Prostate gland (tissue), 2 donors: ENCODE measurements around the gene ZNRF4. TPM values are rescaled to one million over a fixed set of nuclear protein-coding genes. Genes with fewer than 3 reads are reported as not detected.

Experiments used
- DNase-seq: peaks from one replicate; pipeline ENCODE4 v3.0.0-alpha.2; 2019; ENCODE audit warnings: low spot score
- H3K27ac ChIP-seq, 2 donors: fragments of 200-600 bp; sonication (generic); 2 replicates each; pipeline ENCODE4 v1.5.1; 2017 to 2019
- H3K27me3 ChIP-seq: fragments of 200-600 bp; sonication (generic); replicated peaks from 2 replicates; pipeline ENCODE4 v1.5.1; 2019; ENCODE audit not compliant: insufficient read depth
- H3K36me3 ChIP-seq, 2 donors: fragments of 200-600 bp; sonication (generic); 1 replicate in 1 of 2; 2 replicates in 1 of 2; pipeline versions ENCODE4 v1.5.1 to v1.8.1; 2017 to 2019
- H3K4me1 ChIP-seq: fragments of 200-600 bp; sonication (generic); replicated peaks from 2 replicates; pipeline ENCODE4 v1.5.1; 2019
- H3K4me3 ChIP-seq, 2 donors: fragments of 200-600 bp; sonication (generic); 2 replicates each; pipeline ENCODE4 v1.5.1; 2017 to 2019
- H3K9me3 ChIP-seq: fragments of 200-600 bp; sonication (generic); 2 replicates; pipeline ENCODE4 v1.5.1; 2017
- CTCF ChIP-seq, 4 experiments: fragments of 200-600 bp in 2 of 4; fragments of 450-650 bp in 2 of 4; sonication (generic) in 2 of 4; IDR thresholded peaks; 1 replicate in 3 of 4; 2 replicates in 1 of 4; pipeline ENCODE4 v1.5.1; 2016 to 2019; ENCODE audit warnings: antibody characterized with exemption in 4 of 4, mild to moderate bottlenecking in 2 of 4, moderate library complexity in 2 of 4
- POLR2A ChIP-seq: fragments of 450-650 bp; IDR thresholded peaks from one replicate; pipeline ENCODE4 v1.6.1; 2016; ENCODE audit warnings: antibody characterized with exemption, mild to moderate bottlenecking
- POLR2AphosphoS5 ChIP-seq: sonication (generic); formaldehyde crosslinking; IDR thresholded peaks from one replicate; pipeline ENCODE4 v1.6.1; 2017; ENCODE audit warnings: antibody characterized with exemption
- WGBS: methylation state at CpG from one replicate; pipeline ENCODE4 v1.1.5; 2018; 5-methylcytosine and 5-hydroxymethylcytosine counted together
- intact Hi-C: fragments of 100-400 bp; cut with DNase I; formaldehyde crosslinking; loops from one replicate; pipeline ENCODE4 v1.14.2; 2022
- total RNA-seq, 2 donors: library from RNA; depleted of rRNA; stranded (reverse); fragments of >200 nt; gene quantifications; one replicate each; pipeline ENCODE4 v1.1.0, GENCODE V29; 2016

Gene ZNRF4
- total RNA-seq, 2 donors from 2014 or later = 13.2 TPM; not detected in 1

- WGBS = 29% methylated on average over 12 of the region's 12 CpGs
- H3K27ac ChIP-seq = no peak overlapping the region
These were observed 15.1 kb downstream of the ZNRF4 start for GRCh38 chr19:5470264-5470671.

GRCh38 chr19:5472286-5472685, 17.1 kb downstream of the ZNRF4 start:
- Histone ChIP-seq H3K27ac (no peak overlapping the region), H3K27me3 (no peaks in the 10 kb centered on the region), H3K36me3 (no peaks in the 10 kb centered on the region), H3K9me3 (no peaks in the 10 kb centered on the region), H3K4me3 (no peak overlapping the region), H3K4me1 (no peaks in the 10 kb centered on the region)
- intact Hi-C loops = no loop called here
- 52% methylated on average over 16 of the region's 16 CpGs for WGBS
- DNase-seq = no peak
- no peak for TF ChIP-seq CTCF (IDR thresholded peaks at IDR 0.05)
- no peak for TF ChIP-seq POLR2A
- TF ChIP-seq POLR2AphosphoS5 = no peak

More at GRCh38 chr19:5470264-5470671, 15.1 kb downstream of the ZNRF4 start:
- no peak overlapping the region for H3K4me3 ChIP-seq
- H3K9me3 ChIP-seq = no peaks in the 10 kb centered on the region
- no peaks in the 10 kb centered on the region for H3K4me1 ChIP-seq
- peak; percentile 8 for DNase-seq
- H3K36me3 ChIP-seq = no peaks in the 10 kb centered on the region
- intact Hi-C loops = no loop called here
- TF ChIP-seq CTCF (IDR thresholded peaks at IDR 0.05) (no peak), POLR2A (no peak), POLR2AphosphoS5 (no peak)
- no peaks in the 10 kb centered on the region for H3K27me3 ChIP-seq

DNA sequence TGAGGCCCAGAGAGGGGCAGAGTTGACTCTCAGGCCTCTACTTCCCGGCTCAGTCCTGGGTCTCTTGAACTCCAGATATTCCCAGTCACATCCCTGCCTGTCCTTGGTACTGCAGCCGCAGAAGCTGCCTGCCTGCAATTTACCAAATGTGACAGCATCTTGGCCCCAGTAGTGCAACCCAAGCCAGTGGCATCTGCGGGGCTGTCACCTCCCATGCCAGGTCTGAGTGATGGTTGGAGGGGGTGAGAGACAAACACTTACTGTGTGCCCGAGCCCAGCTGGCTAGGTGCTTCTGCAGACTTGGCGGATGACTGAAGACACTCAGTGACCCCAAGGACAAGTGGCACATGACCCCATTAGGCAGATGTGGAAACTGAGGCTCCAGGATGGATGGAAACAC, 18.4 kb downstream of the ZNRF4 start:
- peaks cover 3% of the 10 kb centered on the region for H3K27me3 ChIP-seq
- 80% methylated on average over 5 of the region's 5 CpGs for WGBS
- intact Hi-C loops = no loop called here
- no peaks in the 10 kb centered on the region for H3K36me3 ChIP-seq
- TF ChIP-seq POLR2AphosphoS5 = no peak
- no peak for TF ChIP-seq CTCF (IDR thresholded peaks at IDR 0.05)
- no peak for TF ChIP-seq POLR2A
- H3K4me3 ChIP-seq = no peak overlapping the region
- no peaks in the 10 kb centered on the region for H3K4me1 ChIP-seq
- DNase-seq = no peak
- no peak overlapping the region for H3K27ac ChIP-seq
- H3K9me3 ChIP-seq = no peaks in the 10 kb centered on the region

- intact Hi-C loops = no loop called here
- TF ChIP-seq POLR2AphosphoS5 (no peak), CTCF (IDR thresholded peaks at IDR 0.05) (no peak), POLR2A (no peak)
- H3K4me3 ChIP-seq = no peak overlapping the region
These were observed 22.4 kb downstream of the ZNRF4 start for GRCh38 chr19:5477451-5478215.

More at GRCh38 chr19:5477451-5478215, 22.4 kb downstream of the ZNRF4 start:
- H3K4me1 ChIP-seq = no peaks in the 10 kb centered on the region
- no peaks in the 10 kb centered on the region for H3K9me3 ChIP-seq
- H3K36me3 ChIP-seq = no peaks in the 10 kb centered on the region
- peaks cover 3% of the 10 kb centered on the region for H3K27me3 ChIP-seq
- WGBS = 37% methylated on average over 13 of the region's 13 CpGs
- DNase-seq = no peak
- no peak overlapping the region for H3K27ac ChIP-seq
